ENCODE results near the gene JMJD8.
A peak's percentile ranks its signal among the peaks of the same experiment; 100 is the strongest.
"Not testable (repeated sequence)": the region's sequence is repeated elsewhere in the genome, so short reads cannot be mapped to it uniquely, and the experiment has no call there.

JMJD8 gene

DNA sequence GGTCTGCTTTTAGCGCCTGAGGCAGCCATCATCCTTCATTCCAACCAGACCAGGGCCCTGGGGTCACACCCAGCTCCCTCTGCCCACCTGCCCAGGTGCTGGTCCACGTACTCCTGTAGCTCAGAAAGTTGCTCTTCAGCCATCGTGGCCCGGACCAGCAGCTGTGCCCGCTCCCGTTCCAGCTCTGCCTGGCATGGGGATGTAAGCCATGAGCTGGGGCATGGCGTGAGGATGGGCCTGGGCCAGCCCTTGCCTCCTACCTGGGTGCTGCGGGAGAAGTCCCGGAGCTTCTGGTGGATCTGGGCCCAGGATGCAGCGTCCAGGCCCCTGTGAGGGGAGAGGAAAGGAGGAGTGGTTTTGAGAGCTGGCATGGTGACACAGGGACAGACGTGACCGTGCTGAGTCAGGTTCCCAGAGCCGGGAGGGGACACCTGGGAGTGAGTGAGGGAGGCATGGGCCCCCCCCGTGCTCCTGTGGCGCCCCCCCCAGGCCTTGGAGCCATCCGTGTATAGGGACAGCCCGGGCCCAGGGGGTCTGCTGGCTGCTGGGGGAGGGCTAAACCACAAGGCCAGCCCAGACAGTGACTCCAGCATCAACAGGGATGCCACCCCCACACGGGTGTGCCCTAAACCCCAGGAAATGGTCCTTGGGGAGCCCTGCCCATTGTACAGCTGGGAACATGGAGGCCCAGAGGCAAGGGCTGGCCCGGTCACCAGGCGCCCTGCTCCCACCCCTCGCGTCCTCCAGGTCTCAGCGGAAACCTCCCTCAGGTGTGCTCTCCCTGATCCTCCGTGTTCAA lies 38.9 kb upstream of the JMJD8 start:
- DNase-seq (ENCODE audit: extremely low read depth in 1 of 2, low read depth in 1 of 2): no peak

DNA sequence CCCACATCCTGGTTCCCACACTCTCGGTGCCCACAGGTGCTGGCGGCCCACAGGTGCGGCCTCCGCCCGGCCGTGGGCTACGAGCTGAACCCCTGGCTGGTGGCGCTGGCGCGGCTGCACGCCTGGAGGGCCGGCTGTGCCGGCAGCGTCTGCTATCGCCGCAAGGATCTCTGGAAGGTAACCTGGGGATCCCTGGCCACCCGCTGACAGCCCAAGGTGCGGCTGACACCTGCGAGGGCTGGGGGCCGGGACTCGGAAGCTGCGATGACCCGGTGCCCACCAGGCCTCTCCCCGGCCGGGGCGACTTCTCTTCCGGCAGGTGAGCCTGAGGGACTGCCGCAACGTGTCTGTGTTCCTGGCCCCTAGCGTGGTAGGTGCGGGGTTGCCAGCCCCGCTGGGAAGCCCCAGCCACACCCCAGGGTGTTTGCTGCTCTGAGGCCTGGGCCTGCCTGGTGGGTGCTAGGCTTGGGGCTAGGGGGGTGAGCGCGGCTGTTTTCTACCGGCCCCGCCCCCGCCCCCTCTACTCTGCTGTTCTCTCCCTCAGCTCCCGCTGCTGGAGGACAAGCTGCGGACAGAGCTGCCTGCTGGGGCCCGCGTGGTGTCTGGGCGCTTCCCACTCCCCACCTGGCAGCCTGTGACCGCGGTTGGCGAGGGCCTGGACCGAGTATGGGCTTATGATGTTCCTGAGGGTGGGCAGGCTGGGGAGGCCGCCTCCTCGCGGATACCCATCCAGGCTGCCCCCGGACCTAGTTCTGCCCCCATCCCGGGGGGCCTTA lies 37.8 kb upstream of the JMJD8 start:
- DNase-seq (ENCODE audit: extremely low read depth in 1 of 2, low read depth in 1 of 2): no peak

DNA sequence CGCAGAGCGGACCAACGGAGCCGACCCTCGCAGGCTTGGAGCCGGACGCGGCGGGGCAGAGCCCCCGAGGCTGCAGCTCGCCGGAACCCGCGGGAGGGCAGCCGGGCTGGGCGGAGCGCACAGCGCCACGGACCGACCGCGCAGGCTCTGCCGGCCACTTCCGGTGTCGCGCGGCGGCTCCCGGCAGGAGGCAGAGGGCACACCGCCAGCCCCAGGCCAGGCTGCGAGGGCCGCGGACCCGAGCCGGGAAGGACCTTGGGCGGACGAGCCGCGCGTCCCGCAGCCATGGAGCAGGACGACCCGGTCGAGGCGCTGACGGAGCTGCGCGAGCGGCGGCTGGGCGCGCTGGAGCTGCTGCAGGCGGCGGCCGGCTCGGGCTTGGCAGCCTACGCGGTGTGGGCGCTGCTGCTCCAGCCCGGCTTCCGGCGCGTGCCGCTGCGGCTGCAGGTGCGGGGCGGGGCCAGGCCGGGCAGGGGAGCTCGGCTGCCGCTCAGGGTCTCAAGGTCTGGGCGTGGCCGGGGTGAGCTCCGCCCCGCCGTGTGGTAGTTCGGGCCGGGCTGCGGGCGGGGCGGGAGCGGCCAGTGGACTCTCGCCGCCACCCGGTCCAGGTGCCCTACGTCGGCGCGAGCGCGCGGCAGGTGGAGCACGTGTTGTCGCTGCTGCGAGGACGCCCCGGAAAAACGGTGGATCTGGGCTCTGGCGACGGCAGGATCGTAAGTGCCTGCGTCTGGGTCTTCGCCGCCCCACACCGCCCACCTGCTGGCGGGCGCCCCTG lies 37.0 kb upstream of the JMJD8 start, which contains the start of gene ANTKMT:
Gene ANTKMT, plus strand, starts transcription at position 157 of the 775 bp plus-strand sequence. Its CDS starts 129 bp downstream, at position 286.
- peak; percentile 34 to 59 for DNase-seq (ENCODE audit: extremely low read depth in 1 of 2, low read depth in 1 of 2)

DNA sequence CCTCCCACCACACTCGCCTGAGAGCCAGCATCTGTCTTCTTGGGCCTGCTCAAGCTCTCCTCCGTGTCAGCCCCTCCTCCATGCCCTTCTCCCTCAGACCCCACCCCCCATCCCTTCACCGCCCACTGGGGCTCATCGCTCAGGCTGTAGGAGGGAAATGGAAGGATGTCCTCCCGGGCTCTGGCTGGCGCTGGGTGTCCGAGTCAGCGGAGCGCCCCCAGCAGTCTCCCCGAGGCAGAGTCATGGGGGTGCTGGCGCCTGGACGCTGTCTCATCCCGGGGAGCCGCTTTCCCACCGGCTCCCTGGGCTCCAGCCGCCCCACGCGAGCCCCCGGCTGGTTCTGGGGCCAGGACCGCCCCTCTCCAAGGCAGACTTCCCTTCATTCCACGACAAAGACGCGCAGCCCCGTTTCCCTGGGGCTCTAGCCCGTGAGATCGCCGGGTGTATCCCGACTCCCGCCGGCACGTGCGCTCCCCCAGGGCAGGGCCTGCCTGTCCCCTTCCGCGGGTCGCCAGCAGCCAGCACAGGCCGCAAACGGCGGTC lies 36.4 kb upstream of the JMJD8 start:
- no peak for DNase-seq (ENCODE audit: extremely low read depth in 1 of 2, low read depth in 1 of 2)

DNA sequence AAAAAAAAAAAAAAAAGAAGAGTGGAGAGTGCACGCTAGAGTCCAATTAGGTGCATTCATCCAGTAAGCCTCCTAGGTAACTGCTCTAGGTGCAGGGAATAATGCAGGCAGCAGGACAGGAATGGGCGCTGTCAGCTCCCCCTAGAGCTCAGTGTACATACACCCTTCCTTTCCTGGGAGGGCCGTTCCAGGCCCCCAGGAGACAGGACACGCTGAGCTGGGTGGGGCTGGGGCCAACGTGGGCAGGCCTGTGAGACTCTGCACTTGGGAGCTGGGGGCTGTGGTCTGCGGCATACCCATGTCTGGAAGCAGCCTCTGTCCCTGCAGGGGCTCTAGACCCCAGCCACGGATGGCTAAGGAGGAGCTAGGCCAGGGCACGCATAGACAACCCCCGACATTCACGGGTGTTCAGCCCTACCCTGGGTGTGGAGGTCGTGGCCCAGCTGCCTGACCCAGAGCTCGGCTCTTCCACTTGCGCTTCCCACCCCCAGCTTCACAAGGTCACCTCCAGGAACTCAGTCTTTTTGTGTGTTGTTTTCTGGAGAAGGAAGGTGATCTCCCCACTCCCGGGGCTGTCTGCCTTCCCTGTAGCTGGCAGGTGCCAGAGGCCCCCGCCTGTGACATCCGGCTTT lies 35.8 kb upstream of the JMJD8 start:
- DNase-seq (ENCODE audit: extremely low read depth in 1 of 2, low read depth in 1 of 2): no peak

DNA sequence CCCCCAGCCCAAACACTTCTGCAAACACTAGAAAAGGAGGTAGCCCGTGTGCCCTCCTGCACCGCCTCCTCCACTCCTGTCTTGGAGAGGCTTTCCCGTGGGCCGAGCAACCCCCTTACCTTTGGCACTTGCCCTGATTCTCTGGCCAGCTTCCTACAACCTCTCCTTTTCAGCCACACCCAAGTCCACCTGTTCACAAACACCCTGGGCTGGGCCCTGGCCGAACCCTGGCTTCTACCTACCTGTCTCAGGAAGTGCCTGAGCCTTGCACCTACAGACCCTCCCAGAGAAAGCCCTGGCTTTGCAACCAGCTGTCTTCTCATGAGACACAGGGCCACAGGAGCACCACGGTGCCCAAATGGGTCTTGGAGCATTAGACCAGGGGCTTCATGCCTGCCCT lies 34.8 kb upstream of the JMJD8 start:
- DNase-seq (ENCODE audit: extremely low read depth in 1 of 2, low read depth in 1 of 2): no peak

DNA sequence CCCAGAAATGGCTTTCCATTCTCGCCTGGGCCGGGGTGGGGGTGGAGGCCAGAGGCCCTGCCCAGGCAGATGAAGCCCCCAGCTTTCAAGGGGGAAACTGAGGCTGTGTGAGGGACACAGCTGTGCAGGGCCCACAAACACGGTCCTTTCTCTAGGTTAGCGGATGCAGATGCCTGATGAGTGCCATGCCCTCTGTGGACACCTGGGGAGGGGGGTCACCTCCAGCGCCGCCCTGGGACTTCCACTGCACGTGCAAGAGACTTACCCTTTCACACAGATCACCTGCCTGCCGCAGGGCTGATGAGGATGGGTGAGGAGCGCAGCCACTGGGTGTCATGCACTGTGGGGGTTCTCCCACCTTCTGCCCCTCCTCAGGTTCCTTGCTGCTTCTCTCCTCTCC lies 34.3 kb upstream of the JMJD8 start:
- no peak for DNase-seq (ENCODE audit: extremely low read depth in 1 of 2, low read depth in 1 of 2)

DNA sequence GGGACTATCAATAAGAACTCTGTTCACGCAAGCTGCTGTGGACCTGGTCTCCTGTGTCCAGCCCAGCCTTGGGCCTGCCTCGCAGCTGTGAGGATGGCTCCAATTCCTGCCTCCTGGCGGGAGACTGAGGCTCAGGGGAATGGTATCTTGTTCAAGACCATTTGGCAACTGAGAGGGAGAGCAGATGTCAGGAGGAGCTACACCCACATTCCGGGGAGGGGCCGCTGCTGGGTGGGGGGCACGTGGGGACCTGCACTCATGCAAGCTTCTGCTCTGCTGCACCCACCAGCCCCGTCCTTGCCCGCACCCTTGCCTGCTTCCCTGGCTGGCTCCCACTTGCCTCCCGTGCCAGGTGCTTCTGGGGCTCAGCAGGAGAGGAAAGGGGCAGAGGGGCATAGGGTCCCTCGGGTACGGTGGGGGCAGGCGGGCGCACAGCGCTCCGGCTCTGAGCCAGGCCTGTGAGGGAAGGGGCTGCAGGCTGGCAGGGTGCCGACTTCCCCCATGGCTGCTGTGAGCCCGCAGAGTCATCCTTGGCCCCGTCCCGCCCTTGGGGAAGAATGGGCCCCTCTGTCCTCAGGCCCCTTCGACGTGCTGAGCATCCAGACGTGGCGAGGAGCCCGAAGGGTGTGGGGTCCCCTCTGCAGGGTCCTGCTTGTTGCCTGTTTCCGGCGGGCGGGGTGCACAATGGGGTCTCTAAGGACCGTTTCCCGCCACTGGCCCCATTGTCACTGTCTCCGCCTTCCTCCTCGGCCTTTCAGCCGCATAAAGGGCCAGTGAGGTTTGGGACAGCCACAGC lies 33.5 kb upstream of the JMJD8 start:
- DNase-seq (ENCODE audit: extremely low read depth in 1 of 2, low read depth in 1 of 2): no peak

DNA sequence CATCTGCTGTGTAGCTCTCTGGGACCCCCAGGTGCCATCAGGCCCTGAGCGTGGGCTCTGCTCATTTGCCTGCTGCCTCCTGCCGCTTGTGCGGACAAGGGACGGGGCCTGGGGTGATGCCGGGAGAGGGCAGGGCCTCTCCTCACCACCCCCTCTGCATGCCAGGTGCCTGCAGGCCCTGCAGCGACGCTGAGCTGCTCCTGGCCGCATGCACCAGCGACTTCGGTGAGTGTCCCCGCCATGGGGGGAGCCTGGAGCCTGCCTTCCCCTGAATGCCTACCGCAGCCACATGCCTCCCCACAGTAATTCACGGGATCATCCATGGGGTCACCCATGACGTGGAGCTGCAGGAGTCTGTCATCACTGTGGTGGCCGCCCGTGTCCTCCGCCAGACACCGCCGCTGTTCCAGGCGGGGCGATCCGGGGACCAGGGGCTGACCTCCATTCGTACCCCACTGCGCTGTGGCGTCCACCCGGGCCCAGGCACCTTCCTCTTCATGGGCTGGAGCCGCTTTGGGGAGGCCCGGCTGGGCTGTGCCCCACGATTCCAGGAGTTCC lies 32.7 kb upstream of the JMJD8 start:
- no peak for DNase-seq (ENCODE audit: extremely low read depth in 1 of 2, low read depth in 1 of 2)

DNA sequence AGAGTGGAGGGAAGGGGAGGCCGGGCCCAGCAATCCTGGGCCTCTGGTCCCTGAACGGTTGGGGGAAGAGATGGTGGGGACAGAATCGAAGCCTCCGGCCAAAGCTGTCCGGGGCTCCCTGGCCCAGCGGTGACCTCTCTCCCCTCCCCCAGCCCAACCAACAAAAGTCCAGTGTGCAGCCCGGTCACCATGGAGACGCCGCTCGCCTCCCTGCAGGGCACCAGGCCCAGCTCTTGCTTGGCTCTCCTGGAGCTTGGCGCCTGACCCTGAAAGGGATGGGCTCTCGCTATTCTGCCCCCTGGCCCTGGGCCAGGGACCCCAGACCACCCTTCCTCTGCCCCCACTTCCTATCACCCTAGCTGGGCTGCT lies 32.0 kb upstream of the JMJD8 start:
- DNase-seq (ENCODE audit: extremely low read depth in 1 of 2, low read depth in 1 of 2): no peak

DNA sequence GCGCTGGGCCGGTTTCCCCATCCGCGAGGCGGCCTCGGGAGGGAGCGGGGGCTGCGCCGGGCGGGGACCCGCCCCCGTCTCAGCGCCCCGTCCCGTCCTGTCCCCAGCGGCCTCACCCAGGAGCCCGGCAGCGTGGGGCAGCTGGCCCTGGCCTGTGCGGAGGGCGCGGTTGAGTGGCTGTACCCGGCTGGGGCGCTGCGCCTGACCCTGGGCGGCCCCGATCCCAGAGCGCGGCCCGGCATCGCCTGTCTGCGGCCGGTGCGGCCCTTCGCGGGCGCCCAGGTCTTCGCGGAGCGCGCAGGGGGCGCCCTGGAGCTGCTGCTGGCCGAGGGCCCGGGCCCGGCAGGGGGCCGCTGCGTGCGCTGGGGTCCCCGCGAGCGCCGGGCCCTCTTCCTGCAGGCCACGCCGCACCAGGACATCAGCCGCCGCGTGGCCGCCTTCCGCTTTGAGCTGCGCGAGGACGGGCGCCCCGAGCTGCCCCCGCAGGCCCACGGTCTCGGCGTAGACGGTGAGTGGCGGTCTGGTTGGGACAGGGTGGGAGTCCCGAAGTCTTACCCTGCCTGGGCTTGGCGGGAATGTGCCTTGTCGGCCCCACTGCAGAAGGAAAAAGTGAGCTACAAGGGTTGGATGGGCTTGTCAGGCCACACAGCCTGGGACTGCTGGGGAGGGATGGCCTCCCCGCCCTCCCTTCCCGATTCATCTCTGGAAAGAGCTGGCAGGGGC lies 31.5 kb upstream of the JMJD8 start:
- no peak for DNase-seq (ENCODE audit: extremely low read depth in 1 of 2, low read depth in 1 of 2)

DNA sequence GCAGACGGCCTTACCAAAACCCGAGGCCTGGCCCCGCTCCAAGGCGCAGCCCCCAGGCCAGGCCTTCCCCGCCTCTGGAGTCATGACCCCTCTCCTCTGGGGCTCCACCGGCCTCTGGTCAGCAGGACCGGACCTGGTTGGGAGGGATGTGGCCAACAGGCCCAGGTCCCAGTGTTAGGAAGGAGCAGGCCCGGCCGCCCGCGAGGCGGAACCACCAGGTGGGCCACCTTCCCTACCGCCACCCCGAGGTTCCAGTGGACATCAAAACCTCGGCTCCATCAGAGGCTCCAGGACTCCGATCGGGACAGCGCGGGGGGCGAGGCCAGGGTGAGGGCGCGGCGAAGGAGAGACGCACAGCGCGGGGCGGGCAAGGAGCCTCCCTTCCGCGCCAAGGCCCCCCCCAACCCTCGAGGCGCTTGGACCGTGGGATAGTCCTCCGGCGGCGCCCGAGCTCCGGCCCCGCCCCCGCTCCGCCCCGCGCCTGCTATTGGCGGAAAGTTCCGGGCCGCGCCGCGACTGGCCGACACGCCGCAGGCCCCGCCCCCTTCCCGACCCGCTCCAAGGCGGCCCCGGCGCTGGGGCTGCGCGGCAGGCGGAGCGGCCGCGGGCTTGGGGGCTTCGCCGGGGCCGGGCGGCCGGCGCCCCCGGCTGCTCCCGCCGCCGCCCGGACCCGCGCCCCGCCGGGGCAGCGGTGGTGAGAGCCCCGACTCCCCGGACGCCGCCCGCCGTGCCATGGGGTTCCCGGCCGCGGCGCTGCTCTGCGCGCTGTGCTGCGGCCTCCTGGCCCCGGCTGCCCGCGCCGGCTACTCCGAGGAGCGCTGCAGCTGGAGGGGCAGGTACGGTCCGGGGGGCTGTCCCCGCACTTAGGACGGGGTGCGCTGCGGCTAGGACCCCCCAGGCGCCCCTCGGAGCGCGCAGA lies 30.7 kb upstream of the JMJD8 start, which contains the start of gene METRN:
Gene METRN, plus strand, starts transcription at position 561 of the 919 bp plus-strand sequence. Its CDS starts 172 bp downstream, at position 733.
- DNase-seq (ENCODE audit: extremely low read depth in 1 of 2, low read depth in 1 of 2): peak; percentile 65 to 88

DNA sequence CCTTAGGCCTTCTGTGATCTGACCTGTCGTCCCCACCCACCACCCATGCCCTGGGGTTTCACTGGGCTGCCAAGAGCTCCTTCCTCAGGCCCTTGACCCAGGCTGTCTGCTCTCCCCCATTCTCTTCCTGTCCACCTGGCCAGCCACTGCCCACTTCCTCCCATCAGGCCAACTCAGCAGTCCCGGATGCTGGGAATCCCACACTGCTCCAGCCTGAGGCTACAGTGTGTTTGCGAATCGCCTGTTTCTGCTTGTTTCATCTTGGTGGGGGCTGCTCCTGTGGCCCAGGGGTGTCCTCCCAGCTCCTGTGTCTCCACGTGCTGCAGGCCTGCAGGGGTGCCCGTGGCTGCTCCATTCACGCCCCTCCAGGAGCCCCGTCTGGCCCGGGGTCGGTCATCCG lies 29.9 kb upstream of the JMJD8 start:
- no peak for DNase-seq (ENCODE audit: extremely low read depth in 1 of 2, low read depth in 1 of 2)

DNA sequence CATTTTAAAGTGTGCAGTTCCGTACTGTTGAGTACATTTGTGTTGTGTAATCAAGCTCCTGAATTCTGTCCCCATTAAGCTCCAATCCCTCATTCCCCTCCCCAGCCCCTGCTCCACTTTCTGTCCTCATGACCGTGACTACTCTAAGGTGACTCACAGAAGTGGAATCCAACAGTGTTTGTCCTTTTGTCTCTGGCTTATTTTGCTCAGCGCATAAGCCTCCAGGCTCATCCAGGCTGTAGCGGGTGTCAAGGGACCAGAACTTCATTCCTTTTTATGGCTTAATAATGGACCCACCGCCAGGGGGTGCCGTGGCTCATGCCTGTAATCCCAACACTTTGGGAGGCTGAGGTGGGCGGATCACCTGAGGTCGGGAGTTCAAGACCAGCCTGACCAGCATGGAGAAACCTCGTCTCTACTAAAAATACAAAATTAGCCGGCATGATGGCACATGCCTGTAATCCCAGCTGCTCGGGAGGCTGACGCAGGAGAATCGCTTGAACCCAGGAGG lies 28.7 kb upstream of the JMJD8 start:
- not testable (repeated sequence) for DNase-seq (ENCODE audit: extremely low read depth in 1 of 2, low read depth in 1 of 2)

DNA sequence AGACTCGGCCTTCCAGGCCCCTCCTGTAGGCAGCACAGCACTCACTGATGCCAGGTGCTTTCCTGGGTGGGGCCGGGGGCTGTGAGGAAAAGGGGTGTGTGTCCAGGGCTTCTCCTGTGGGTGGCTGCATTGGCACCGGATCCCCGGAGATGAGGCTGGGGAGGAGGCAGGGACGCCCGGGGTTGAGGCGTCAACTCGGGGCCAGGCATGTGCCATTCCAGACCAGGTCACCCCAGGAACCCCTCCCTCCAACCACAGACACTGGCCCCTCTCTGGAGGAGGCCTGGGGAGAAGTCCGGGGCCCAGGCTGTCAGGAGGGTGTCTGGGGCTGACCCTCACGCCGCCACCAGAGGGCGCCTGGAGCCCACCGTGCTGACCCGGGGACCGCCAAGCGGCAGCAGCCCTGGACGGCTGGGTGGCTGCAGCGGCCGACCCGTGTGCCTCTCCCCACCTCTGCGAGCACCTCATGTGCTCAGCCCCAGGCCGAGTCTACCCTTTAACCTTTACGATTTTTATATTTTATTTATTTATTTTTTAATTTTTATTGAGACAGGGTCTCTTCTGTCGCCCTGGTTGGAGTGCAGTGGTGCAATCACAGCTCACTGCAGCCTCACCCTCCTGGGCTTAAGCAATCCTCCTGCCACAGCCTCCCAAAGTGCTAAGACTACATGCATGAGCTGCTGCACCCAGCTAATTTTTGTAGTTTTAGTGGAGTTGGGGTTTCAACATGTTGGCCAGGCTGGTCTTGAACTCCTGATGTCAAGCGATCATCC lies 27.6 kb upstream of the JMJD8 start:
- peak; percentile 59 to 83 for DNase-seq (ENCODE audit: extremely low read depth in 1 of 2, low read depth in 1 of 2)

DNA sequence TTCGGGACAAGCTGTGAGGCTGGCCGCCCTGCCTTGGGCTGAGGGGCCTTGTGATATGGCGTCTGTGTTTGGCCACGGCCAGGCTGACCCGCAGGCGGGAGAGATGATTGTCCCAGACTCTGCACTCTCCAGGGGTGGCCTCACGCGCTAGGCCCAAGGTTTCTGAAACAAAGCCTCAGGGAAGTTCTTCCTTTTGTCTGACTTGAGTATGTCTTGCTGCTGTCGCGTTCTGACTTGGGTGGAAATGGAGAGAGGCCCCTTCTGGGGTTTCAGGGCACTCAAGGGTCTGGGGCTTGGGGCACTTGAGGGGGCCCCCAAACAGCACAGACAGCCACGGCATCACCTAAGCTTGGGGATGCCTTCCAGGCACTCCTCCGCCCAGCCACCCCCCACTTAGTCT lies 26.9 kb upstream of the JMJD8 start:
- no peak for DNase-seq (ENCODE audit: extremely low read depth in 1 of 2, low read depth in 1 of 2)

All from activated CD8-positive, alpha-beta memory T cell treated with anti-CD3 and anti-CD28 coated beads for 1 hour (primary cell).